ENCODE results near the gene ZNF445.
"Not testable (repeated sequence)": the region's sequence is repeated elsewhere in the genome, so short reads cannot be mapped to it uniquely, and the experiment has no call there.

Gene ZNF445

GRCh38 chr3:44477312-44478030 is at the start of gene ZNF445:
TSS of gene ZNF445 (minus strand) at chr3:44477670. CDS start at chr3:44455549, 22,121 bp downstream.
- DNase-seq: peak; percentile 72

GRCh38 chr3:44525060-44525459 is 47.6 kb upstream of the ZNF445 start:
- no peak for DNase-seq

- no peak for DNase-seq
Observed at GRCh38 chr3:44522494-44522933, 45.0 kb upstream of the ZNF445 start.

GRCh38 chr3:44521721-44522120 is 44.3 kb upstream of the ZNF445 start:
- no peak for DNase-seq

GRCh38 chr3:44518782-44519156 is 41.3 kb upstream of the ZNF445 start:
- no peak for DNase-seq

- no peak for DNase-seq
Observed at GRCh38 chr3:44516230-44516629, 38.8 kb upstream of the ZNF445 start.

GRCh38 chr3:44513513-44513912 is 36.0 kb upstream of the ZNF445 start:
- DNase-seq: no peak

GRCh38 chr3:44511238-44511566 is 33.7 kb upstream of the ZNF445 start:
- DNase-seq: no peak

GRCh38 chr3:44510000-44510368 is 32.5 kb upstream of the ZNF445 start:
- no peak for DNase-seq

GRCh38 chr3:44509393-44509921 is 32.0 kb upstream of the ZNF445 start:
- no peak for DNase-seq

- DNase-seq: no peak
Observed at GRCh38 chr3:44506961-44507360, 29.5 kb upstream of the ZNF445 start.

GRCh38 chr3:44506556-44506955 is 29.1 kb upstream of the ZNF445 start:
- no peak for DNase-seq

GRCh38 chr3:44504566-44504965 is 27.1 kb upstream of the ZNF445 start:
- no peak for DNase-seq

GRCh38 chr3:44503178-44503577 is 25.7 kb upstream of the ZNF445 start:
- DNase-seq: not testable (repeated sequence)

- DNase-seq: no peak
Observed at GRCh38 chr3:44501971-44502370, 24.5 kb upstream of the ZNF445 start.

GRCh38 chr3:44499899-44500168 is 22.4 kb upstream of the ZNF445 start:
- DNase-seq: not testable (repeated sequence)

- no peak for DNase-seq
Observed at GRCh38 chr3:44499149-44499898, 21.9 kb upstream of the ZNF445 start.

GRCh38 chr3:44495636-44496415 is 18.4 kb upstream of the ZNF445 start:
- DNase-seq: no peak

GRCh38 chr3:44492496-44492895 is 15.0 kb upstream of the ZNF445 start:
- DNase-seq: no peak

- DNase-seq: no peak
Observed at GRCh38 chr3:44482721-44483120, 5.3 kb upstream of the ZNF445 start.

- no peak for DNase-seq
Observed at GRCh38 chr3:44478606-44479094, 1.2 kb upstream of the ZNF445 start.

GRCh38 chr3:44478055-44478468 is 592 bp upstream of the ZNF445 start:
- DNase-seq: no peak

- DNase-seq: no peak
Observed at GRCh38 chr3:44476963-44477311, 533 bp downstream of the ZNF445 start.

GRCh38 chr3:44476181-44476611 is 1.3 kb downstream of the ZNF445 start:
- no peak for DNase-seq

Data from stimulated activated CD4-positive, alpha-beta T cell treated with anti-CD3 and anti-CD28 coated beads, Interleukin-12 subunit alpha, Interleukin-12 subunit beta, amount 100 ng/mL, for 4 hours (primary cell).